ENCODE data around the gene TXNRD1.
"Not testable (repeated sequence)": the region's sequence is repeated elsewhere in the genome, so short reads cannot be mapped to it uniquely, and the experiment has no call there.

The TXNRD1 gene

GRCh38 chr12:104281636-104282035, 66.1 kb downstream of the TXNRD1 start:
- no peak for DNase-seq (ENCODE audit: low read depth)

DNA sequence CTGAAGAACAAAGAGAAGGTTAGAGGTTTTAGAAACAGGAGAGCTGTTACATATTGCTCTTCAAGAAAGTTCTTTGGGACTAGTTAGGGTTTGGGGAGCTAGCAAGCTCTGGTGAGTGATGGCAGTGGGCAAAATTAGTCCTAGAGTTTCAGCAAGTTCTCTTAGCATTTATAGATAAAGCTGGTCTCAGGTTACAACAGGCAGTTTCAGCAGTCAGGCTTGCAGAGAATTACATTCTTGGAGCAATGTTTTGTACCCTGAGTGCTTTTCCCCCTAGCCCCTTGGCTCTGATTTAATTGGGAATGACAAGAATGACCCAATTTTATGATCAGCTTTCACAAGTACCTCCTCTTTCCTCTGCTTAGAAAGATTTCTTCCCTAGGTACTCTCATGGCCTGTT, 66.5 kb downstream of the TXNRD1 start:
- DNase-seq (ENCODE audit: low read depth), result no peak

- peak; percentile 6 for DNase-seq (ENCODE audit: low read depth)
Observed at GRCh38 chr12:104285740-104286515, 70.3 kb downstream of the TXNRD1 start.

DNA sequence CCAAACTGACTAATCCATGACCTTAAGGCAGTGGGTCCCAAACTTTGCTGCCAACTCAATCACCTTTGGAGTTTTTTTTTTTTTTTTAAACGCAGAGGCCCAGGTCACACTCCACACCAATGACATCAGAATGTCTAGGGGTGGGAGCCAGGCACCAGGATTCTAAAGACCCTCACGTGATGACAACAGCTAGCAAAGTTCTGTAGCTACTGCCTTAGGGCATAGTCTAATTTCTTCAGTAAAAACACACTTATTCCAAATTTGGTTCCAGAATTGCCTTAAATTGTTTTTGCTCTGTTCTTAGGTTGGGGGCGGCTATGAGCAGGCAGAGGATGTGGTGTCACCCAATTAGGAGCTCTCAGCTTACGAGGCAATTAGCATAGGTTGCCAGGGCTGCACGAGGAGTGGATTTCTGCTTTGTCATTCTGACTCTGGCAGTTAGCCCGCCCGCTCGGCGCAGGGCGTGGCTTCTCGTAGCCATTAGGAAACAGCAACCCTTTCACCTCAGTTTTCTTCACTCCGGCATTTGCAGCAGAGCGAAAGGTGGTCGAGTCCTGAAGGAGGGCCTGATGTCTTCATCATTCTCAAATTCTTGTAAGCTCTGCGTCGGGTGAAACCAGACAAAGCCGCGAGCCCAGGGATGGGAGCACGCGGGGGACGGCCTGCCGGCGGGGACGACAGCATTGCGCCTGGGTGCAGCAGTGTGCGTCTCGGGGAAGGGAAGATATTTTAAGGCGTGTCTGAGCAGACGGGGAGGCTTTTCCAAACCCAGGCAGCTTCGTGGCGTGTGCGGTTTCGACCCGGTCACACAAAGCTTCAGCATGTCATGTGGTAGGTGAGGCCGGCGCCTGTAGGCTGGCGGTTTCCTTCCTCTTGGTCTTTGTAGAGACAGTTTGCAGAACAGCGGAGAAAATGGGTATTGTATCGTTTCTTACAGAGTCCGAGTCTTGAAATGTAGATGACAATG, 71.2 kb downstream of the TXNRD1 start:
- DNase-seq (ENCODE audit: low read depth), result peak; percentile 89

DNA sequence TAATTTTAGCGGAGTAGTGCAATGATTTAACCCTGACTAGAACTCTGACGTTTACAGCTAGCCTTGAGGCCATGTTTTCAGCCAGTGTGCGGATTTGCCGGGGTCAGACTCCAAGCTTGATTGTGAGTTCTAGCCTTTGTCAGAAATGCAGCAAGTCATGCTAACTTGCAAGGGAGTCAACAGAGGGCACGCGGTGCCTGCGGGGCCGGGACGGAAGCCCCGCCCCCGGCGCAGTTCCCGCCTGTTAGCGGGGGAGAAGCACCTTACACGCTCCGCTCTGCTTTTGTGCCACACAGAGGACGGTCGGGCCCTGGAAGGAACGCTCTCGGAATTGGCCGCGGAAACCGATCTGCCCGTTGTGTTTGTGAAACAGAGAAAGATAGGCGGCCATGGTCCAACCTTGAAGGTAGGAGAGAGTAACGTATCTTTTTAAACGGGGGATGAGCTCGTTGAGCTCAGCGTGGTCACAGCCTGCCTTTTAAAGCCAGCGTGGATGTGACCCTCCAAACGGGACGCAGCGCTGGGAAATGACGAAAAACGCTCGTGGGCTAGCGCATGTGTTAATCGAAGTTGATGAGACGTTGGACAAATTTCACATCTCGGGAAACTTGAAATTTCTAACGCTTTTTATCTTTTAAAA, 73.2 kb downstream of the TXNRD1 start:
- DNase-seq (ENCODE audit: low read depth), result peak; percentile 85

DNA sequence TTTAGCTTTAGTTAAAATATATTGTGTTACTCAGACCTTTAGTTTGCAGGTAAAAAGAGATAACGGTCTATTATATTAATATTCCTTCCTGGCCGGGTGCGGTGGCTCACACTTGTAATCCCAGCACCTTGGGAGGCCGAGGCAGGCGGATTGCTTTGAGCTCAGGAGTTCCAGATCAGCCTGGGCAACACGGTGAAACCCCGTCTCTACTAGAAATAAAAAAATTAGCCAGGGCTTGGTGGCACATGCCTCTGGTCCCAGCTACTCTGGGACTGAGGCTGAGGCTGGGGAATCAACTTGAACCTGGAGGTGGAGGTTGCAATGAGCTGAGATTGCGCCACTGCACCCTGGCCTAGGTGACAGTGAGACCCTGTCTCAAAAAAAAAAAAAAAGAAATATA, 74.7 kb downstream of the TXNRD1 start:
- no peak for DNase-seq (ENCODE audit: low read depth)

GRCh38 chr12:104290855-104291254, 75.3 kb downstream of the TXNRD1 start:
- no peak for DNase-seq (ENCODE audit: low read depth)

GRCh38 chr12:104291867-104292524, 76.4 kb downstream of the TXNRD1 start:
- DNase-seq (ENCODE audit: low read depth), result no peak

DNA sequence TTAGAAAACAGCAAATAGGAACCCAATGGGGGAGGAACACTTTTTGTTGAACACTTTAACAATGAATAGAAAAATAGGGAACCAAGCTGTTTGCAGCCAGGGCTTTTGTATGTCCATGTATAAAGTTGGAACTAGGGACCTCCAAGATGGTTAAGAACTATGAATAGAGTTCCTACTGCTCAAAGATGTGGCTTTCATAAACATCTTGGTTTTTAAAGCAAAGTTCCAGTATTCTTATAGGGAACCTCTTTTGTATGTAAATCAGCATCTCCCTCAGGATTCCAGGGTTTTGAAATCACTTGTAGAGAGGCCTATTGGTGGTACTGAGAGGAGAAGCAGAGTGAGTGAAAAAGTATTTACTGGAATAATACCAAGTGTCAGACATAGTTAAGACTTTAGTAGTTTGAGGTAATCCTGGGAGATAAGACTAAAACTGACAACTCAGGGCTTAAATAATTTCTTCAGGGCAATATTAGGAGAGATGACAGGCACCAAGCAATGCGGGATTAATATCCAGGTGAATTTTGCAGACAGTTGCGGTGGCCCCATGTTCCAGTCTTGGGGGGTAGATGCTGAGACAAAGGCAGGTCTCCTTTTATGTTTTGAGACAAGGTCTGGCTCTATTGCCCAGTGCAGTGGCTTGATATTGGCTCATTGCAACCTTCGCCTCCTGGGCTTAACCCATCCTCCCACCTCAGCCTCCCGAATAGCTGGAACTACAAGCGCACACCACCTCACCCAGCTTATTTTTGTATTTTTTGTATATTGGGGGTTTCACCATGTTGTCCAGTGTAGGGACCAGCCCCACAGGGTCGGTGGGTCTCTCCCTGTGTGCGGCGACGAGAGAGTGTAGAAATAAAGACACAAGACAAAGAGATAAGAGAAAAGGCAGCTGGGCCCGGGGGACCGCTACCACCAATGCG, 77.6 kb downstream of the TXNRD1 start:
- no peak for DNase-seq (ENCODE audit: low read depth)

GRCh38 chr12:104294158-104294859, 78.7 kb downstream of the TXNRD1 start:
- not testable (repeated sequence) for DNase-seq (ENCODE audit: low read depth)

DNA sequence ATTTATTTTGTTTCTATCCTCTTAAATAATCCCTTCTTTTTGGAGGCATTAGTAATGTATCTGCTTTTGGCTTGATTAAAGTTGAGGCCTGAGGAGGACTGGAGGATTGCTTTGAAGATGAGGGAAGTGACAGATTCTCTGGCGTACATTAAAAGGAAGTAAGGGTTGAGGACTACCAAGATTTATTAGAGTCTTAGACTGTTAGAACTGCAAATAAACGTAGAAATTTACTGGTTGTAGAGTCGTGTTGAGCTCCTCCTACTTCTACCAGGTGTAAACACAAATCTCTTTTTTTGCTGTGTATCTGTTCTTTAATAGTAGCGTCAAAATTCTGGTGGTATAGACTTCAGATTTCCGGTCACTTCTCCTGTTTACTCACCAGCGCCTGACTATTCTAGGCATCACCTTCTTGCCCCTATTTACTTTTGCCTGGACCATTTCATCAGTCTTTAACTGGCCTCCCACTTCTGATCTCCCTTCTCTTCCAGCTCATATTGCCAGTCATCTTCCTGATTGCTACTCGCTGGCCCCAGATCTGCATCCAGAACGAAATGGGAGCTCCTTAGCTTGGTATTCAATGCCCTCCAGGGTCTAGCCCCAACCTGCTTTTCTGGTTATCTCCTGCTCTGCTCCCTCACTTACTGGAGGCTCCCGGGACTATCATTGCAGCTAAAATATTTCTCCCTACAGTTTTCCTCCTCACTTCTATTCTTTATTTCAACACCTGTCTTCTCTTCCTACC, 79.5 kb downstream of the TXNRD1 start:
- DNase-seq (ENCODE audit: low read depth), result no peak

DNA sequence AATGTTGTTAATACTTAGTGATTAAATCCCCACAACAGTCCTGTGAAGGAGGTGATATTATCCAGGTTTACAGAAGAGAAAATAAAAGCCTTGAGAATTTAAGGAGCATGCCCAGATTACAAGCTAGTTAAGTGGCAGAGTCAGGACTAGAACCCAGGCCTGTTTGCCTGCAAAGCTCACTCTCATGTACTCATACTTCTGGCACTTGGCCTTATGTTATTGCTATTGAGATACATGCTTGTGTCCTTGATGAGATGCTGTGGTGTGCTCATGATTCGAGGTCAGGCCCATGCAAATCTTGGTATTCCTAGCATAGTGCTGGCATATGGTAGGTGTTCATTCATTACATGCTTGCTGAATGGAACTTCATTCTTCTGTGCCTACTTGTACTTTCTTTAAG, 80.4 kb downstream of the TXNRD1 start:
- DNase-seq (ENCODE audit: low read depth), result no peak

DNA sequence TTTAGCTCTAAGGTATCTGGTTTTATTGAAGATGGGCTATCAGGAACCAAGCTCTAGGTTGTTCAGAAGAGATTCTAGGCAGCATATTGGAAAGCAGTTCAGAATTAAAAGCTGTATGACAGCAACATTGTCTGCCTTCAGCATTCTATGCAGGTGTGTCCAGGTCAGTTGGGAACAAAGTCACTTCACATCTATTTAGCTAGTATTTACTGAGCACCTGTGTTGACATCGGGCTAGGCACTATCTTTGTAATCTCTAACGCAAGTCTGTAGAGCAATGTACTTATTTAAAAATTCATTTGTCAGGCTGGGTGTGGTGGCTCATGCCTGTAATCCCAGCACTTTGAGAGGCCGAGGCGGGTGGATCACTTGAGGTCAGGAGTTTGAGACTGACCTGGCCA, 81.1 kb downstream of the TXNRD1 start:
- no peak for DNase-seq (ENCODE audit: low read depth)

GRCh38 chr12:104297477-104298113, 82.0 kb downstream of the TXNRD1 start:
- DNase-seq (ENCODE audit: low read depth), result no peak

DNA sequence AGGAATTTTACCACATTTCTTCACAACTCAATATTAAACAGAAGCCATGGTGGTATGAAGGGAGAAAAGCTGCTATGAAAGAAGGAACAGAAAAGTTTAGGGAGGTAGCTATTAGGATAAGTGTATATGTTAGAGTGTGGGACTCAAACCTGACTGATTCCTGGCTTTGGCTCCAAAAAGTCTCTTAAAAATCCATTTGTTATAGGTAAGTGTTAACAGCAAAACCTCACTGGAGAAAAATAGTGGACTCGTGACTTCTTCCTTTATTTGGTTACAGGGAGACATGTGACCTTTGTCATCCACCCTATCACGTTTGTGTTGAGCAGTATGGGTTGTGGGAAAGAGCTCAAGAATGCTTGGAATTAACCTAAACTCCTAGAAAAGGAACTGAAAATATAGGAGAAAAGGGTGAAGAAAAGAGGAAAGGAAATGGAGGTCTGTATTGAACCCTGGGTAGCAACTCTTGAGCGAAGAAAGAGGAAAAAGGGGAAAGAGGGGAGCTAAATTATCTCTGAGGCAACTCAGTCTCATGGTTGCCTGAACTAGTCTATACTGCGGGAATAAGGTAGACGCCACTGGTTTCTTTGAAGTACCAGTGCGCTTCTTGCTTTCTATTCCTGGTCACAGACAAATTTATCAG, 84.4 kb downstream of the TXNRD1 start:
- DNase-seq (ENCODE audit: low read depth), result no peak

DNA sequence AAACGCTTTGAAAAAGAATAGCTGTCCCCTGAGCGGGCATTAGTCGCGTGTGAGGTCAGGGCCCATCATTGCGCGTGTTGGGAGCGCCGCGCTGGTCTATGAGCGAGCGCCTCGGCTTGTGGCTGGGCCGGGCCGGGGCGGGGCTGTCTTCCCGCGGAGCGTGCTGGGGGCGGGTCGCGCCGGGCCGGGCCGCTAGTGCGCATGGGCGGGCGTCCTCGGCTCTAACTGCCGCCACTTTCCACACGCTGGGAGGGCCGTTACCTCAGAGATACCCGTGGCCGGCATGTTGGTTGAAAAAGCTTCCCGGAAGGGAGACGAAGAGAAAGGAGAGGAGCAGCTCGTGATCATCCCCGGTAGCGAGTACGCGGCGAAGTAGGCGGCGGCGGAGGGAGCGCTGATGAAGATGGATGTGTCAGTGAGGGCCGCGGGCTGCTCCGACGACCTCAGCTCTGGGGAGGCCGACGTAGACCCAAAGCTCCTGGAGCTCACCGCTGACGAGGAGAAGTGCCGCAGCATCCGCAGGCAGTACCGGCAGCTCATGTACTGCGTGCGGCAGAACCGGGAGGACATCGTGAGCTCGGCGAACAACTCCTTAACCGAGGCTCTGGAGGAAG, 88.1 kb downstream of the TXNRD1 start, which contains the start of gene EID3:
TSS of gene EID3 (plus strand) at position 202 of the 614 bp plus-strand sequence. CDS start at position 398, 196 bp downstream.
- DNase-seq (ENCODE audit: low read depth), result peak; percentile 83

- DNase-seq (ENCODE audit: low read depth), result no peak
Observed at GRCh38 chr12:104304261-104305009, 88.9 kb downstream of the TXNRD1 start.

Data from stimulated activated CD4-positive, alpha-beta T cell treated with anti-CD3 and anti-CD28 coated beads, Interleukin-2, amount 100 ng/mL, for 4 hours (primary cell).